GM20000 (cell line): Measurements from ENCODE around the gene SERPINA4.
"Not testable (repeated sequence)": the region's sequence is repeated elsewhere in the genome, so short reads cannot be mapped to it uniquely, and the experiment has no call there.

Experiments used
- DNase-seq: peaks from one replicate; pipeline ENCODE4 v3.0.0; 2012; ENCODE audit warnings: low spot score
- TF ChIP-seq, protein P1 (sequence below): IDR thresholded peaks from 2 replicates; pipeline ENCODE4 v1.5.1; 2012; ENCODE audit warnings: mild to moderate bottlenecking, control low read depth; ENCODE audit errors: extremely low read depth, missing control alignments

The SERPINA4 gene

DNA sequence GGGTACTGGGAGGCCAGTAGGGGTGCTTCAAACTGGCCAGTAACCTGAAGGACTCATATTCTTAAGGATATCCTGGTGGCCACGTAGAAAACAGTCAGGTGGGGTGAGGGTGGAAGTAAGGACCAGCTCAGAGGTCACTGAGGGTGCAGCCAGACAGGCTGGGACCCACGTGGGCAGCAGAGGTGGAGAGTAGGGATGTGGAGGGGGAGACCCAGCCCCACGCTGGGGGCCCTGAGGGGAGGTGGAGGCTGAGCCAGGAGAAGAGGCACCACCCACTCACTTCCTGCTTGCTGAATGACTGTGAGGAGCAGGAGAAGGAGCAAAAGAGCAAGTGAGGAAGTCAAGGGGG lies 38.4 kb downstream of the SERPINA4 start:
- TF ChIP-seq, protein P1, sequence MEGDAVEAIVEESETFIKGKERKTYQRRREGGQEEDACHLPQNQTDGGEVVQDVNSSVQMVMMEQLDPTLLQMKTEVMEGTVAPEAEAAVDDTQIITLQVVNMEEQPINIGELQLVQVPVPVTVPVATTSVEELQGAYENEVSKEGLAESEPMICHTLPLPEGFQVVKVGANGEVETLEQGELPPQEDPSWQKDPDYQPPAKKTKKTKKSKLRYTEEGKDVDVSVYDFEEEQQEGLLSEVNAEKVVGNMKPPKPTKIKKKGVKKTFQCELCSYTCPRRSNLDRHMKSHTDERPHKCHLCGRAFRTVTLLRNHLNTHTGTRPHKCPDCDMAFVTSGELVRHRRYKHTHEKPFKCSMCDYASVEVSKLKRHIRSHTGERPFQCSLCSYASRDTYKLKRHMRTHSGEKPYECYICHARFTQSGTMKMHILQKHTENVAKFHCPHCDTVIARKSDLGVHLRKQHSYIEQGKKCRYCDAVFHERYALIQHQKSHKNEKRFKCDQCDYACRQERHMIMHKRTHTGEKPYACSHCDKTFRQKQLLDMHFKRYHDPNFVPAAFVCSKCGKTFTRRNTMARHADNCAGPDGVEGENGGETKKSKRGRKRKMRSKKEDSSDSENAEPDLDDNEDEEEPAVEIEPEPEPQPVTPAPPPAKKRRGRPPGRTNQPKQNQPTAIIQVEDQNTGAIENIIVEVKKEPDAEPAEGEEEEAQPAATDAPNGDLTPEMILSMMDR, result no peak
- no peak for DNase-seq

DNA sequence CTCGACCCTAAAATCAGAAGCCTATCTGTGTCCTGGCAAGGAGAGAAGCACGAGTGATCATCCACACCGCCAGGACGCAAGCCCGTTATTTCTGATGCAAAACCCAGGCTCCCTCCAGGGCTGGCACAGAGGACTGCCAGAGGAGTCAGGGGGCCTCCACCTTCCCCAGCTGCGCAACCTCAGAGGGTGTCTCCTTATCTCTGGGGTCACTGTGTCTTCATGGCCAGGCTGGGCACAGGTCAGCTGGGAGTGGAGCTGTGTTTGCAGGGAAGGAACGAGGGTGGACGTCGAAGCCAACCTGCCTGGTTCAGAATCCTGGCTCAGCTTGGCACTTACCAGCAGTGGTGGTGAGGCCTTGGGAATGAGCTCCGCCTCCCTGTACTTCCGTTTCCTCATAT lies 38.9 kb downstream of the SERPINA4 start:
- DNase-seq, result no peak
- TF ChIP-seq, protein P1, result no peak

DNA sequence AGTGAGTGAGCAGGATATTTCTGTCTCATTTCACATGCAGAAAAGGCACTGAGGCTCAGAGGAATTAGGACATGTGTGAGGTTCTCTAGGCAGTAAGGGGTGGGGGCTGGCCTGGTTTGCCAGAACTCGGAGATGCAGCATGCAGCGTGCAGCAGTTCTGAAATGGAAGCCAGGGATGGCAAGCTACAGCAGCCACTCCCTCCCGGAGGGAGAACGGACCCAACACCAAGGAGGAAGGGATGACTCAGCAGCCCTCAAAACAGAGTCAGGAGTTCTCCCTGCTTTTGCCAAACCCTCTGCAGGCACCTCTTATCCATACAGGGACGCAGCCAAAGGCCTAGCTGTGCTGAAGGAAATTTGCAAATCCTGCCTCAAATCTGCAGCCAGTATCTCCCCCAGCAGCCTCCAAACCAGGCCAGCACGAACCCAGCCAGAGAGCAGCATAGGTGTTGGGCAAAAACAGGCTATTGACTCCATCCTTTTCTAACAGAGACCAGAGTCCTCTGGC lies 40.7 kb downstream of the SERPINA4 start:
- TF ChIP-seq, protein P1, result no peak
- DNase-seq, result no peak

DNA sequence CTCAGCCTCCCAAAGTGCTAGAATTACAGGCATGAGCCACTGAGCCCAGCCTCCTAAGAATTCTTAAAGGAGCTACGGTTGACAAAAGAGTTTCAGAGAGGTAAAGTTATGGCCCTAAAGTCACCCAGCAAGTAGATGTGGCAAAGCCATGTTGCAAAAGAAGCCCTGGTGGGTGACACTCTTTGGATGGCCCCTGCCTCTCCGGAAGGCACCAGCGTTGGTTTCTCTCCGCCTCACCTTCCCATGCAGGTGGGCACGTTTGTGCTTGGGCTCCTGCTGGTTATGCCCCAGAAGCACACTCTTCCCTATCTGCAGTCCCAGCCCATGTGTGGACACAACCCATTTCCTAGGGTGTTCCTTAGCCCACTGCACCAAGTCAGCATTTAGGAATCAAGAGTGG lies 41.5 kb downstream of the SERPINA4 start:
- DNase-seq, result no peak
- TF ChIP-seq, protein P1, result no peak

DNA sequence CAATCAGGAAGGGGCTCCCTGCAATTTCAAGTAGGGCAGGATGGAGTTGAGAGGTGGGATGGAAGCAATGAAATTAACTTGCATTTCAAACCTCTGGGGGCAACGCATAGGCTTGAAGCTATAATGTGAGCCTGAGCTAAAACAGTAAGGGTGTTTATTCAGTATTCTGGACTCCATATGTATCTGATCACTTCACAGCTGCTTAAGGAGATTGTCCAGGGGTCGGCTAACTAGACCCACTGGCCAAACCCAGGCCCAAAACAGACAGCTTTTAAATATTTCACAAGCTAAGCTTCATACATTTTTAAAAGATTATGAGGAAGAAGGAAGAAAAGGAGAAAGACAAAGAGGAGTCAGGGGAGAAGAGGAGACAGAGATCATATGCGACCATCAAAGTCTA lies 44.1 kb downstream of the SERPINA4 start:
- TF ChIP-seq, protein P1, result no peak

DNA sequence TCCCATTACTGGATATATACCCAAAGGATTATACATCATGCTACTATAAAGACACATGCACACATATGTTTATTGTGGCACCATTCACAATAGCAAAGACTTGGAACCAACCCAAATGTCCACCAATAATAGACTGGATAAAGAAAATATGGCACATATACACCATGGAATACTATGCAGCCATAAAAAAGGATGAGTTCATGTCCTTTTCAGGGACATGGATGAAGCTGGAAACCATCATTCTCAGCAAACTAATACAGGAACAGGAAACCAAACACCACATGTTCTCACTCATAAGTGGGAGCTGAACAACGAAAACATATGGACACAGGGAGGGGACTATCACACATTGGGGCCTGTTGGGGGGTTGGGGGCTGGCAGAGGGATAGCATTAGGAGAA lies 47.7 kb downstream of the SERPINA4 start:
- DNase-seq, result not testable (repeated sequence)

More for the DNA sequence above, 44.1 kb downstream of the SERPINA4 start:
- DNase-seq, result no peak

DNA sequence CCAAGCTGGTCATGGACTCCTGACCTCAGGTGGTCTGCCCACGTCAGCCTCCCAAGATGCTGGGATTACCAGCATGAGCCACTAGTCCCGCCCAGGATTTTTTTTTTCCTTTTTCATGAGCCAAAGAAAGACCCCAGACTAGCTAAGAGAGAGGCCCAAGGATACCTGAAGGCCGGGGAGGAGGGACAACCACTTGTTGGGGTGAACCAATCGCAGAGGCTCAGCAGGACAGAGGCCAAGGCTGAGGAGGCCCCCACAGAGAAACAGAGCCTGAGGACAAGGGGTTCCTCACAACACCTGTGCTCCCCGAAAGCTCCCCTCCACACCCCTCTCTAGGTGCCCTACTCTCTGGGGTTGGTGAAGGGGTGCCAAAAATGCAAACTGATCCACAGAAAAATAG lies 49.9 kb downstream of the SERPINA4 start:
- no peak for DNase-seq
- TF ChIP-seq, protein P1, result no peak

DNA sequence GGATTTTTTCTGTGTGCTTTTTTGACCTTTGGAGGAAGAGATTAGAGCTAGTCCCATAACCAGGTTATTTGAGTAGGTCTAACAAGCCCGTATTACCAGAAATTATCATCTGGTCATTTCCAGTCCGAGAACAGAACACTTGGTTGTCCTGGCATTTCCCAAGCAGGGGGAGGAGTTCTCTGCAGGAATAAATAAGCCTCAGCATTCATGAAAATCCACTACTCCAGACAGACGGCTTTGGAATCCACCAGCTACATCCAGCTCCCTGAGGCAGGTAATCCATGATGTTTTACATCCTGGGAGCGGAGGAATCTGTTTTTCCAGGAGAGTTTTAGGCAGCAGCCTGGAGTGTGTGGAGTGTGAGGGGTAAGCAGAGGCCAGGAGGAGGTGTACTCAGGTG lies 50.9 kb downstream of the SERPINA4 start, which contains the start of gene SERPINA3:
Gene SERPINA3, plus strand, starts transcription at position 218 of the 400 bp plus-strand sequence. CDS start 2,051 bp downstream, outside the sequence.
- TF ChIP-seq, protein P1, result no peak
- DNase-seq, result no peak
